ENCODE results near the gene CDC34.

DNA sequence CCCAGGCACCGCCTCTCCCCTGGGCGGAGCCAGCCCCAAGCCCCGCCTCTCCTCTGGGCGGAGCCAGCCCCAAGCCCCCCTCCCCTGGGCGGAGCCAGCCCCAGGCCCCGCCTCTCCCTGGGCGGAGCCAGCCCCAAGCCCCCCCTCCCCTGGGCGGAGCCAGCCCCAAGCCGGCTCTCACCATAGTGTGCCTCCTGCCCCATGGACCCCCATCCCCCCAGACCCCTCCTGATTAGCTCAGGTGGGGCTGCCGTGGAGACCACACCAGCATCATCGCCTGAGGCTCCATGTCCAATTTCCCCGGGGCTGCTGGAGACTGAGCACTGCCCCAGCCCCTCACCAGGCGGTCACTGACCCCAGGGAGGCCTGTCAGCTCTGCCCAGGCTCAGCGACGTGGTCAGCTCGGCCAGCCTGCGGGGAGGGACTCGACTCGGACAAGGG, 39.4 kb upstream of the CDC34 start:
- TF ChIP-seq, protein P1, sequence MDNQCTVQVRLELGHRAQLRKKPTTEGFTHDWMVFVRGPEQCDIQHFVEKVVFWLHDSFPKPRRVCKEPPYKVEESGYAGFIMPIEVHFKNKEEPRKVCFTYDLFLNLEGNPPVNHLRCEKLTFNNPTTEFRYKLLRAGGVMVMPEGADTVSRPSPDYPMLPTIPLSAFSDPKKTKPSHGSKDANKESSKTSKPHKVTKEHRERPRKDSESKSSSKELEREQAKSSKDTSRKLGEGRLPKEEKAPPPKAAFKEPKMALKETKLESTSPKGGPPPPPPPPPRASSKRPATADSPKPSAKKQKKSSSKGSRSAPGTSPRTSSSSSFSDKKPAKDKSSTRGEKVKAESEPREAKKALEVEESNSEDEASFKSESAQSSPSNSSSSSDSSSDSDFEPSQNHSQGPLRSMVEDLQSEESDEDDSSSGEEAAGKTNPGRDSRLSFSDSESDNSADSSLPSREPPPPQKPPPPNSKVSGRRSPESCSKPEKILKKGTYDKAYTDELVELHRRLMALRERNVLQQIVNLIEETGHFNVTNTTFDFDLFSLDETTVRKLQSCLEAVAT (IDR thresholded peaks at IDR 0.05) = no peak
- TF ChIP-seq JUND (IDR thresholded peaks at IDR 0.05; ENCODE audit: borderline replicate concordance, low read depth, low read length) (no peak), JUND (tag; IDR thresholded peaks at IDR 0.05; ENCODE audit: borderline replicate concordance, low read depth, low read length) (no peak), ERF (CRISPR knock-in tag; IDR thresholded peaks at IDR 0.05) (no peak), ARID4B (CRISPR knock-in tag; IDR thresholded peaks at IDR 0.05) (no peak), MAFK (IDR thresholded peaks at IDR 0.05; ENCODE audit: low read length) (no peak), CTCF (IDR thresholded peaks at IDR 0.05 in 2 of 3, conservative IDR thresholded peaks at IDR 0.05 in 1 of 3; ENCODE audit: insufficient read depth in 2 of 3, low read depth in 1 of 3, low read length in 3 of 3) (no peak), ZFP30 (CRISPR knock-in tag; IDR thresholded peaks at IDR 0.05; ENCODE audit: borderline replicate concordance) (no peak)
- TF ChIP-seq, protein P2, sequence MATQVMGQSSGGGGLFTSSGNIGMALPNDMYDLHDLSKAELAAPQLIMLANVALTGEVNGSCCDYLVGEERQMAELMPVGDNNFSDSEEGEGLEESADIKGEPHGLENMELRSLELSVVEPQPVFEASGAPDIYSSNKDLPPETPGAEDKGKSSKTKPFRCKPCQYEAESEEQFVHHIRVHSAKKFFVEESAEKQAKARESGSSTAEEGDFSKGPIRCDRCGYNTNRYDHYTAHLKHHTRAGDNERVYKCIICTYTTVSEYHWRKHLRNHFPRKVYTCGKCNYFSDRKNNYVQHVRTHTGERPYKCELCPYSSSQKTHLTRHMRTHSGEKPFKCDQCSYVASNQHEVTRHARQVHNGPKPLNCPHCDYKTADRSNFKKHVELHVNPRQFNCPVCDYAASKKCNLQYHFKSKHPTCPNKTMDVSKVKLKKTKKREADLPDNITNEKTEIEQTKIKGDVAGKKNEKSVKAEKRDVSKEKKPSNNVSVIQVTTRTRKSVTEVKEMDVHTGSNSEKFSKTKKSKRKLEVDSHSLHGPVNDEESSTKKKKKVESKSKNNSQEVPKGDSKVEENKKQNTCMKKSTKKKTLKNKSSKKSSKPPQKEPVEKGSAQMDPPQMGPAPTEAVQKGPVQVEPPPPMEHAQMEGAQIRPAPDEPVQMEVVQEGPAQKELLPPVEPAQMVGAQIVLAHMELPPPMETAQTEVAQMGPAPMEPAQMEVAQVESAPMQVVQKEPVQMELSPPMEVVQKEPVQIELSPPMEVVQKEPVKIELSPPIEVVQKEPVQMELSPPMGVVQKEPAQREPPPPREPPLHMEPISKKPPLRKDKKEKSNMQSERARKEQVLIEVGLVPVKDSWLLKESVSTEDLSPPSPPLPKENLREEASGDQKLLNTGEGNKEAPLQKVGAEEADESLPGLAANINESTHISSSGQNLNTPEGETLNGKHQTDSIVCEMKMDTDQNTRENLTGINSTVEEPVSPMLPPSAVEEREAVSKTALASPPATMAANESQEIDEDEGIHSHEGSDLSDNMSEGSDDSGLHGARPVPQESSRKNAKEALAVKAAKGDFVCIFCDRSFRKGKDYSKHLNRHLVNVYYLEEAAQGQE (IDR thresholded peaks at IDR 0.05; ENCODE audit: borderline replicate concordance) = no peak
- TF ChIP-seq, protein P2 (CRISPR knock-in tag; IDR thresholded peaks at IDR 0.05; ENCODE audit: low read depth) = no peak

Data from K562 (cell line).